ENCODE data around the gene PALLD.
A peak's percentile ranks its signal among the peaks of the same experiment; 100 is the strongest.

PALLD gene

GRCh38 chr4:168734703-168735678 lies 238.1 kb downstream of the PALLD start:
- no peak for DNase-seq (ENCODE audit: low spot score)

GRCh38 chr4:168735735-168736134 lies 238.9 kb downstream of the PALLD start:
- no peak for DNase-seq (ENCODE audit: low spot score)

- no peak for DNase-seq (ENCODE audit: low spot score)
Measured at GRCh38 chr4:168736860-168737805, 240.3 kb downstream of the PALLD start.

- DNase-seq (ENCODE audit: low spot score): no peak
Measured at GRCh38 chr4:168737806-168738172, 240.9 kb downstream of the PALLD start.

GRCh38 chr4:168739886-168740285 lies 243.0 kb downstream of the PALLD start:
- no peak for DNase-seq (ENCODE audit: low spot score)

GRCh38 chr4:168740691-168741090 lies 243.8 kb downstream of the PALLD start:
- no peak for DNase-seq (ENCODE audit: low spot score)

GRCh38 chr4:168741281-168742173 lies 244.7 kb downstream of the PALLD start:
- no peak for DNase-seq (ENCODE audit: low spot score)

- DNase-seq (ENCODE audit: low spot score): no peak
Measured at GRCh38 chr4:168743131-168743530, 246.3 kb downstream of the PALLD start.

- no peak for DNase-seq (ENCODE audit: low spot score)
Measured at GRCh38 chr4:168743601-168744000, 246.7 kb downstream of the PALLD start.

GRCh38 chr4:168744021-168744420 lies 247.2 kb downstream of the PALLD start:
- DNase-seq (ENCODE audit: low spot score): peak; percentile 11

GRCh38 chr4:168748807-168749206 lies 252.0 kb downstream of the PALLD start:
- DNase-seq (ENCODE audit: low spot score): no peak

- no peak for DNase-seq (ENCODE audit: low spot score)
Measured at GRCh38 chr4:168751263-168752225, 254.7 kb downstream of the PALLD start.

GRCh38 chr4:168755598-168756477 lies 259.0 kb downstream of the PALLD start:
- DNase-seq (ENCODE audit: low spot score): no peak

GRCh38 chr4:168757500-168757899 lies 260.6 kb downstream of the PALLD start:
- DNase-seq (ENCODE audit: low spot score): no peak

GRCh38 chr4:168758351-168758876 lies 261.6 kb downstream of the PALLD start:
- DNase-seq (ENCODE audit: low spot score): no peak

GRCh38 chr4:168759321-168759720 lies 262.5 kb downstream of the PALLD start:
- DNase-seq (ENCODE audit: low spot score): no peak

- DNase-seq (ENCODE audit: low spot score): no peak
Measured at GRCh38 chr4:168759959-168760527, 263.2 kb downstream of the PALLD start.

- no peak for DNase-seq (ENCODE audit: low spot score)
Measured at GRCh38 chr4:168761066-168761465, 264.2 kb downstream of the PALLD start.

- no peak for DNase-seq (ENCODE audit: low spot score)
Measured at GRCh38 chr4:168765322-168765721, 268.5 kb downstream of the PALLD start.
